Panc1 (cell line): ENCODE measurements around the gene MRPL24.

Source experiments
- POLR2AphosphoS5 ChIP-seq: IDR thresholded peaks from 2 replicates; pipeline ENCODE4 v1.6.1; 2012; ENCODE audit warnings: mild to moderate bottlenecking, low read depth, low read length, moderate library complexity
- TCF7L2 ChIP-seq: IDR thresholded peaks from 2 replicates; pipeline ENCODE4 v1.6.1; 2011; ENCODE audit warnings: mild to moderate bottlenecking, low read depth, low read length, inconsistent platforms
- TF ChIP-seq, protein P1 (sequence below): fragments of 450-650 bp; IDR thresholded peaks from 2 replicates; pipeline ENCODE4 v1.5.1; 2017; ENCODE audit warnings: mild to moderate bottlenecking
- TF ChIP-seq, protein P2 (sequence below), 2 experiments: IDR thresholded peaks; 2 replicates each; pipeline ENCODE4 v1.6.1; 2011 to 2012; ENCODE audit warnings: low read depth in 2 of 2, control low read depth in 1 of 2, low read length in 1 of 2, mild to moderate bottlenecking in 1 of 2, moderate library complexity in 1 of 2; ENCODE audit not compliant: insufficient read depth in 1 of 2

DNA sequence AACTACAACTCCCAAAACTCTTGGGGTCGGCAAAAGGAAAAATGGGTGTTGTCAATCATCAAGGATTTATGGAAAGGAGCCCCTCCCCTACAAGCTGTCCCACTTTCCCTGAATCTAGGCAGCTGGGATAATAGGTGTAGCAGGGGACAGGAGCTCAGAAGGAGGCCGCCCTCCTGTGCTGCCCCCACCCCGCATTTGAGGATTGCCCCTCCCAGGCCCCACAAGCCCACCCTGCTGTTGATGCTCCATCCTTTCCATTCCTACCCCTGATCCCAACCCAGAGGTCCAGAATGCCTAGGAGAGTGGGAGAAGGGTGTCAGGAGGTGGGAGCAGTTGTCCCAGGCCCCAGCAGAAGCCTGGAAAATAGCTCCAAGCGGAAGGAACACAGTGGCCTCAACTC, 1.9 kb upstream of the MRPL24 start:
- TF ChIP-seq, protein P1, sequence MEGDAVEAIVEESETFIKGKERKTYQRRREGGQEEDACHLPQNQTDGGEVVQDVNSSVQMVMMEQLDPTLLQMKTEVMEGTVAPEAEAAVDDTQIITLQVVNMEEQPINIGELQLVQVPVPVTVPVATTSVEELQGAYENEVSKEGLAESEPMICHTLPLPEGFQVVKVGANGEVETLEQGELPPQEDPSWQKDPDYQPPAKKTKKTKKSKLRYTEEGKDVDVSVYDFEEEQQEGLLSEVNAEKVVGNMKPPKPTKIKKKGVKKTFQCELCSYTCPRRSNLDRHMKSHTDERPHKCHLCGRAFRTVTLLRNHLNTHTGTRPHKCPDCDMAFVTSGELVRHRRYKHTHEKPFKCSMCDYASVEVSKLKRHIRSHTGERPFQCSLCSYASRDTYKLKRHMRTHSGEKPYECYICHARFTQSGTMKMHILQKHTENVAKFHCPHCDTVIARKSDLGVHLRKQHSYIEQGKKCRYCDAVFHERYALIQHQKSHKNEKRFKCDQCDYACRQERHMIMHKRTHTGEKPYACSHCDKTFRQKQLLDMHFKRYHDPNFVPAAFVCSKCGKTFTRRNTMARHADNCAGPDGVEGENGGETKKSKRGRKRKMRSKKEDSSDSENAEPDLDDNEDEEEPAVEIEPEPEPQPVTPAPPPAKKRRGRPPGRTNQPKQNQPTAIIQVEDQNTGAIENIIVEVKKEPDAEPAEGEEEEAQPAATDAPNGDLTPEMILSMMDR = no peak
- TF ChIP-seq POLR2AphosphoS5 (0 out of 2 replicates have a peak, but pooled peaks have one; percentile 2), TCF7L2 (no peak)
- TF ChIP-seq, protein P2, sequence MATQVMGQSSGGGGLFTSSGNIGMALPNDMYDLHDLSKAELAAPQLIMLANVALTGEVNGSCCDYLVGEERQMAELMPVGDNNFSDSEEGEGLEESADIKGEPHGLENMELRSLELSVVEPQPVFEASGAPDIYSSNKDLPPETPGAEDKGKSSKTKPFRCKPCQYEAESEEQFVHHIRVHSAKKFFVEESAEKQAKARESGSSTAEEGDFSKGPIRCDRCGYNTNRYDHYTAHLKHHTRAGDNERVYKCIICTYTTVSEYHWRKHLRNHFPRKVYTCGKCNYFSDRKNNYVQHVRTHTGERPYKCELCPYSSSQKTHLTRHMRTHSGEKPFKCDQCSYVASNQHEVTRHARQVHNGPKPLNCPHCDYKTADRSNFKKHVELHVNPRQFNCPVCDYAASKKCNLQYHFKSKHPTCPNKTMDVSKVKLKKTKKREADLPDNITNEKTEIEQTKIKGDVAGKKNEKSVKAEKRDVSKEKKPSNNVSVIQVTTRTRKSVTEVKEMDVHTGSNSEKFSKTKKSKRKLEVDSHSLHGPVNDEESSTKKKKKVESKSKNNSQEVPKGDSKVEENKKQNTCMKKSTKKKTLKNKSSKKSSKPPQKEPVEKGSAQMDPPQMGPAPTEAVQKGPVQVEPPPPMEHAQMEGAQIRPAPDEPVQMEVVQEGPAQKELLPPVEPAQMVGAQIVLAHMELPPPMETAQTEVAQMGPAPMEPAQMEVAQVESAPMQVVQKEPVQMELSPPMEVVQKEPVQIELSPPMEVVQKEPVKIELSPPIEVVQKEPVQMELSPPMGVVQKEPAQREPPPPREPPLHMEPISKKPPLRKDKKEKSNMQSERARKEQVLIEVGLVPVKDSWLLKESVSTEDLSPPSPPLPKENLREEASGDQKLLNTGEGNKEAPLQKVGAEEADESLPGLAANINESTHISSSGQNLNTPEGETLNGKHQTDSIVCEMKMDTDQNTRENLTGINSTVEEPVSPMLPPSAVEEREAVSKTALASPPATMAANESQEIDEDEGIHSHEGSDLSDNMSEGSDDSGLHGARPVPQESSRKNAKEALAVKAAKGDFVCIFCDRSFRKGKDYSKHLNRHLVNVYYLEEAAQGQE (IDR thresholded peaks at IDR 0.05; ENCODE audit: insufficient read depth in 1 of 2, low read depth in 2 of 2, low read length in 1 of 2) = no peak
